Measurements from ENCODE around the gene C2CD2.

Gene C2CD2

DNA sequence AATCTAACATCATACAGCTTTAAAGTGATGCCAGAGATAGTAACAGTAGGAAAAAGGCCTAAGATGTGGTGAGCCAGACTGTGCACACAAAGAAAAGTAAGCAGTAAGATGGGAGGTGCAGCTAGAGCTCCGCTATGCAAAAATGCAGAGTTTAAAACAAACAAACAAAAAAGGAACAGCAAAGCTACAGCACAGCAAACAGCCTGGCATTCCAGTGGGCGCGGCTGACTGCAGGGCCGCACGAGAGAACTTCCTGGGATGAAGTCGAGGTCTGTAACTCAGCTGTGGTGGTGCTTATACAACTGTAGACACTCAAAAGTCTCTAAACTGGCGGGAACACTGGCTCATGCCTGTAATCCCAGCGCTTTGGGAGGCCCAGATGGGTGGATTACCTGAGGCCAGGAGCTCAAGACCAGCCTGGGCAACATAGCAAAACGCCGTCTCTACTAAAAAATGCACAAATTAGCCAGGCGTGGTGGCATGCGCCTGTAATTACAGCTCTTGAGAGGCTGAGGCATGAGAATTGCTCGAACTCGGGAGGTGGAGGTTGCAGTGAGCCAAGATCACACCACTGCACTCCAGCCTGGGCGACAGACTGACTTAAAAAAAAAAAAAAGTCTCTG lies 104.7 kb downstream of the C2CD2 start:
- in situ Hi-C loops (cut with MboI; ENCODE audit: low sequenced_read_pairs): no loop called here

DNA sequence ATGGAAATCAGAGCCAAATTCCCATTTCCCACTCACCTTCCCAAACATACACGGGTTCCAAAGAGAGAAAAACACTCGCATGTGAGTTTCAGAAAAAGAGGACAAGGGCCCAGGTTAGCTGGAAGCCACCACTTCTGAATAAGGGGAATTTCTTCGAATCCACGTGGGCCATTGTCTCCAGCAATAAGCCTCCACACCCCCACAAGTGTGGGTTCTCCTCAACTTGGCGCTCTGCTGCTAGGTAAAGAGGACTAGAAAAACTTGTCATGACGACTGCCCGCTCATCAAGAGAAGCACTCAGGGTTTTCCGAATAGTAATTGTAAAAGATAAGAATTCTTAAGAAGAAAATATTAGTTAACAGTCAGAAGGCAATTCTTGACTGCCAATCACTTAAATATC lies 105.3 kb downstream of the C2CD2 start:
- in situ Hi-C loops (cut with MboI; ENCODE audit: low sequenced_read_pairs): no loop called here

DNA sequence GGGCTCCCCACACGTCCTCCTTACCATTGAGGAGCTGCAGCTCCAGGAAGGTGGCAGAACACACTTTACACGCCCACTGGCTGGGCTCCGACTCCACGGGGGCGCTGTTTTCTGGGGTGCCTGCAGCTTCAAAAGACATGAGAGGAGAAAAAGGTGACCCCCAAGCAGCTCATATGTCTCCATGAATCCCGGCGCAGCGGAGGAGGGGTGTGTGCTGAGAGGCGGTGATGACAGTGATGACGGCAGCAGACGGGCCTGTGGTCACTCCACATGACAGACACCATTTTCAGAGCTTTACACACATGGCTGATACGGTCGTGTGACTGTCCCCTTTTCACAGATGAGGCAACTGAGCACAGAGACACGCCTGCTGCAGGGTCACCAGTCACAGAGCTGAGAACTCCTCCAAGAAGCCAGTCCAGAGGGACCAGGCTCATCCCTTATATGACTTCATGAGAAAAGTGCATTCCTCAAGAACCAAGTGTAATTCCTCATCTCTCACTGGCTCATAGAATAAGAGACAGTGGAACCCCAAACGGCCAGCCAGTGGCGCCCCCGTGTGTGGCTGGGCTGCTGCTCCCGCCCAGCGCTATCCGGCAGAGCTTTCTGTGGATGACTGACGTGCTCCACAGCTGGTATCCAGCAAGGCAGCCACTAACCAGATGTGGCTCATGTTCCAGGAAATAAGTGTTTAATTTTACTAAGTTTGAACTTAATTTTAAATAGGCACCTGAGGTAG lies 106.6 kb downstream of the C2CD2 start:
- in situ Hi-C loops (cut with MboI; ENCODE audit: low sequenced_read_pairs): no loop called here

DNA sequence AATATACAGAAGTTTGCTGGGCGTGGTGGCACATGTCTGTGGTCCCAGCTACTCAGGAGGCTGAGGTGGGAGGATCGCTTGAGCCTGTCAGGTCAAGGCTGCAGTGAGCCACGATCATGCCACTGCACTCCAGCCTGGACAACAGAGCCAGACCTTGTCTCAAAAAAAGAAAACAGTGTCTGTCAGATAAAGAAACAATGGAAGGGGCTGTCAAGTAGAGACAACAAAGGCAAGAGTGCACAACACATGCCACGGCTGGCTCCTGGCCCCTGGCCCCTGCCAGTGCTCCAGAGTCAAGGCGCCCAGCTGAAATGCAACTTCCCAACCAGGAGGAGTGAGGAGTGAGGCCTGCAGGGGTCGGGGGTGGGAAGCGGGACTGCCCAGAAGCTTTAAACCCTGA lies 107.3 kb downstream of the C2CD2 start:
- in situ Hi-C loops (cut with MboI; ENCODE audit: low sequenced_read_pairs): no loop called here

DNA sequence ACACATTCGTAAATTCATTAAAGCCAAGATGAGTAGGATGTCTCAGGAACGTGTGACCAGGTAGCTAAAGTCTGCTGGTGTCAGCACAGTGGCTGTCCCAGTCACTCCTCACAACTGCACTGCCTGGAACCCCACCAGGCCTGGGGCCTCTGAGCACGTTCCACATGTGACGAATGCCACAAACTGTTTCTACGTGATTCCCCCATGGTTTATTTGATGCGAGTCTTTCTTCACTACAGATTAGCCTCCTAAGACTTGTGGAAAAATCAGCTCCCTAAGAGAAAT lies 107.8 kb downstream of the C2CD2 start:
- in situ Hi-C loops (cut with MboI; ENCODE audit: low sequenced_read_pairs): no loop called here

DNA sequence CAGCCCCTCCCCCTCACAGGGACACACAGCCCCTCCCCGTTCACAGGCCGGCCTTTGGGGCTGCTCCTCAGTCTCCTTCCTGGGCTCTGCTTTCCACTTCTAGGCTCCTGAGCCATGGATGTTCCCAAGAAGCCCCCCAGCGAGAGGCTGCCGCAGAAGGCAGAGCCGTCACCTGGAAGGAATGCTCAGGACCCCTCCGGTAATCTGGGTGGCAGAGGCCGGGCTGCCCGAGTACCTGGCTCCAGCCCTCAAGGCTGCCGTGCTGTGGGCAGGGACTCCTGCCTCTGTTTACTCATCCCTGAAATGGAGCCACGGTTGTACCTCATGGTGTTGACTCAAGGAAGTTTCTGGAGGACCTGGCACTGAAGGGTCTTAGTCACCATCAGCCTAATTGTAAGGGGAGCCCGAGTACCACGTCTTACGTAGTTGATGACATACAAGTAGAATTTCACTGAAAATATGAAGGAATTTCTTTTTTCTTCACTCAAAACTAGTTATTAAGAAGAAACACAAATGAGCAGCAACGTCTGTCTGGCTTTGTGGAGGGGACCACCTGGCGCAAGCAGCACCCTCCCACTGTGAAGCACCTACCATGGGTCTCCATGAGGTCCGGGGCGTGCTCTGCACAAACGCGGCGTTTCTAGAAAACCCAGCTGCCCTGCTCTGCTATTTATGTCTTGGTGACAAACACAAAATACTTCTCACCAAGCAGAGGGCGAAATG lies 108.3 kb downstream of the C2CD2 start:
- in situ Hi-C loops (cut with MboI; ENCODE audit: low sequenced_read_pairs): no loop called here

DNA sequence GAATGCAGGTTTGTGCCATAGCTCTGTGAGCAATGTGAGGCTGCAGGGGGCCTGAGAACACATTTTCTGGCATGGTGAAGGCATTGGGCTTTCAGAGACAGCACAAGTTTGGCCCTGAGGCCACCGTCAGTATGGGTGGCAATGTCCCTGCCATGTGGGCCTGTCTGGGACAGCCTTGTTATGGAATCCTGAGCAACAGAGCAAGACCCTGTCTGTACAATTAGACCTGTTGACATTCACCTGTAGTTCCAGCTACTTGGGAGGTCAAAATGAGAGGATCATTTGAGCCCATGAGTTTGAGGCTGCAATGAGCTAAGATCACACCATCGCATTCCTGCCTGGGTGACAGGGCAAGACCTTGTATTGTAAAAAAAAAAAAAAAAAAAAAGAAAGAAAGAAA lies 110.2 kb downstream of the C2CD2 start:
- in situ Hi-C loops (cut with MboI; ENCODE audit: low sequenced_read_pairs): no loop called here

DNA sequence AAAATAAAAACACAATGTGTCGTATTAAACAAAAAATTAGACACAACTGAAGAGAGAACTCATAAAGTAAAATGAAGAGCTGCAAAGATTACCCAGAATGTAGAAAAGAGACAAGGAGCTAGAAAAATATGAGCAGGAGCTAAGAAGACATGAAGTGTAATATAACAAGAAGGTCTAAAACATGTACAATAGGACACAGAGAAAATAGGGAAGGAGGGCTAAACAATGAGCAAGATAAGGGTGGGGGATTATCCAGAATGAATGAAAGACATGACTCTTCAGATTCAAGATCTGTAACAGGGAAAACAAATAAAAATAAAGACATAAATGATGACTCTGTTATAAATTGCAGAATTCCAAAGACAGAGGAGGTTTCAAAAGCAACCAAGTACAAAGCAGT lies 112.9 kb downstream of the C2CD2 start:
- in situ Hi-C loops (cut with MboI; ENCODE audit: low sequenced_read_pairs): no loop called here

DNA sequence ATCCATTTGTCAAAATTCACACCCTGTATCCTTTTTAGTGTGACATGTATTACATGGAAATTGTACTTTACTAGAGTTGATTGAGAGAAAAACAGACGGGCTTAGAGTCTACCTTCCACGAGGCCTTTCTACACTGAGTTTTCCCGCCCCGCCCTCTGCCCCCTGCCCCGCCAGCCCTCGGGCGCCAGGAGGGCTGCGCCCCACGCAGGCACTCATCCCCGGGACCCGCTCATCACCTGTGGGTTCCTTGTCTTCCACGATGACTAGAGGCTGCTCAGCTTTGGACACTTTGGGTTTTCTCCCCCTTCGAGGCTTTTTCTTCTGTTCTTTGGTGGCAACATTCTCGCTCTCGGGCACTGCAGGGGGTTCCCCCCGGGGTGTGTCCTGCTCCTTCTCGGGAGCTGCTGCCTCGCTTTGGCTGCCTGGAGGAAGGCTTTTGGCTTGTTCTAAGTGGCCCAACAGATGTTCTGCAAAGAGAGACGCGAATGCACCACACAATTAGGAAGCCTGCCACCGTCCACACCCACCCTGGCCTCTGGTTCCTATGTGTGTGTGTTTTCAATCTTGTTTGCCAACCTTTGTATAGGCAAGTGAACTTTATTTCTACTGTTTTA lies 114.3 kb downstream of the C2CD2 start:
- in situ Hi-C loops (cut with MboI; ENCODE audit: low sequenced_read_pairs): no loop called here

DNA sequence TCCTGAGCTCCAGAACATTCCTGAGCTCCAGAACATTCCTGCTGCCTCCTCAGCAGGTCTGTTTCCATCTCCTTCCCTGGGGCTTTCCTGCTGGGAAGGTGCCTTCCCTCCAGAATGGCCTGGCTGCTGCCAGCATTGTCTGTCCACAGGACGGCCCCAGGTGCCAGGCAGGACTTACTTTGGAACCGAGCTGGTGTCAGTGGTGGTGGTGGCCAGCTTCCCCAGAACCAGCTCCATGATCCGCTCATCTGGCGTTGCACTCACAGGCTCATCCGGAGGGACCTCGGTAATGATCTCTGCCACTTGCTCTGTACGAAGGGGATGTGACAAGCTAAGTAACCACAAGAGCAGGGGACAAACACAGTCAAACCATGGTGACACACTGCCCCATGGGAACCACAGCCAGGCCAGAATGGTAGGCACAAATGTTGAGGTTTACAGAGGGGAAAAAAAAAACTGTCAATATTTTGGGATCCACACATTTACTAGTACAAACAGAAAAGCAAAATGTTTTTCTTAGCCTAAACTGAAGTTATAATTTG lies 116.0 kb downstream of the C2CD2 start:
- in situ Hi-C loops (cut with MboI; ENCODE audit: low sequenced_read_pairs): no loop called here

DNA sequence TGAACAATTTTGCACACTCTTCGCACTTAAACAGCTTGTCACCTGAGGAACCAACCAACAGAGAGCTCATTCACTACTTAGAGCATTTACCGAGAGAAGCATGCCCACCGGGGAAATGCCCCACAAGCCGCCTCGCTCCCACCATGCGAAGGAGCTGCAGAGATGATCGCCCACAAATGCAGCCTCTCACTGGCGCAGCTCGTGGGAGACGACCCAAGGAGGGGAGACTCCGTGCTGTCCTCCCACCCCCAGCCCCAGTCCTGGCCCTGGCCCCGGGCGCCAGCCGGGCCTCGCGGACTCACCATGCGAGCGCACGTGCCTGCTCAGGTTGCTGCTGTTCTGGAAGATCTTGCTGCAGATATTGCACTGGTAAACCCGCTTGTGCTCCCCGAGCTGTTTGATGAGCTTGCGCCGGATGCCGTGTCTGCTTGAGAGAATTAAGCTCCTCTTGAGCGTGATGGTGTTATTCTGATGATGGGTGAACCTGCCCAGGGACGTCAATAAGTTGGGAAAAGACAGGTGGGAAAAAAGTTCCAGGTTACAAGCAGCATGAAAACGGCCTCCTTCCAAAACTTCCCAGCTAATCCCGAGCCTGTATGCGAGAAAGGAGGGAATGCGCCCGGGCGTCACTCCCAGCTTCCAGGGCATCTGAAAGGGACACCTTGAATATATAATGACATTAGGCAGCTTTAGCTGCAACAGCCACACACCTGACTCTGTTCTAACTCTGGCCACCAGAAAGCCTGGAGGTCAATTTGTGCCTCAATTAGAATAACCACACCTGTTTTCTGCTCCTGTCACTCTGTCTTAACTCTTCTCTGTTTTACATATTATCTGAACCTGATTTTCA lies 117.4 kb downstream of the C2CD2 start:
- in situ Hi-C loops (cut with MboI; ENCODE audit: low sequenced_read_pairs): no loop called here

DNA sequence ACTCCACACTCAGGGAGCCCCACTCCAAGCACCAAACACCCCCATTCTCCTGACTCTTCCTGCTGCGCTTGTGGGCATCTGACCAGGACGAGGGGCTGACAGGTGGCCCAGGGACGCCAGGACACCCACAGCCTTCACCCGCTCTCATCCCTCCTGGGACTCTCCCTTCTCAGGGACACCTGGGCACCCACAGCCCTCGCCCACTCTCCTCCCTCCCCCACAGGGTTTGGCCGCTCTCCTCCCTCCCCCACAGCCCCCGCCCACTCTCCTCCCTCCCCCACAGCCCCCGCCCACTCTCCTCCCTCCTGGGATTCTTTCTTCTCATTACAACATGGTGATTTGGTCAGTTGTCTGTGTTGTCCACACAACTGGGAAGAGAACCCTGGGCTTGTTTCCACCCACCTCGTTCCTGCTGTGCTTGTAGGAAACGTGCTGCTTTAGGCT lies 118.1 kb downstream of the C2CD2 start:
- in situ Hi-C loops (cut with MboI; ENCODE audit: low sequenced_read_pairs): no loop called here

All from HL-60/S4 (cell line).